Caco-2 (cell line): ENCODE measurements around the gene RNF144B. TPM values are rescaled to one million over a fixed set of nuclear protein-coding genes. Genes with fewer than 3 reads are reported as not detected.

Experiments used
- BruUV-seq: library from RNA; stranded (reverse); fragments of 400-500 nt; replicated peaks from 2 replicates; lab custom pipeline; 2021; lab: Mats Ljungman, UMichigan
- CTCF ChIA-PET: fragments of 300-600 bp; sonication (Branson Sonifier 250); formaldehyde crosslinking; loops from one replicate; lab custom pipeline; 2022; ENCODE audit warnings: antibody characterized with exemption; lab: Charles Lee
- POLR2A ChIA-PET: fragments of 300-600 bp; sonication (Branson Sonifier 250); formaldehyde crosslinking; loops from one replicate; lab custom pipeline; 2022; ENCODE audit warnings: antibody characterized with exemption; lab: Charles Lee
- DNase-seq, 2 experiments: peaks; one replicate each; pipeline versions ENCODE4 v3.0.0 to v3.0.0-alpha.2; 2020 to 2022
- H3K27me3 ChIP-seq: replicated peaks from 2 replicates; pipeline ENCODE4 v1.6.0; 2011; ENCODE audit warnings: low read length; ENCODE audit not compliant: control insufficient read depth, insufficient read depth
- H3K36me3 ChIP-seq: 2 replicates; pipeline ENCODE4 v1.5.1; 2011; ENCODE audit warnings: low read length; ENCODE audit not compliant: control insufficient read depth, insufficient read depth
- H3K4me1 ChIP-seq: fragments of 250-450 bp; sonication (Bioruptor Pico); 2 replicates; pipeline ENCODE4 v1.5.1; 2020; ENCODE audit warnings: mild to moderate bottlenecking
- H3K4me3 ChIP-seq: 2 replicates; pipeline ENCODE4 v1.5.1; 2011; ENCODE audit warnings: low read depth, mild to moderate bottlenecking, control low read depth, low read length
- H3K9me3 ChIP-seq: fragments of 250-450 bp; sonication (Bioruptor Pico); 2 replicates; pipeline ENCODE4 v1.5.1; 2020; ENCODE audit warnings: mild to moderate bottlenecking, moderate library complexity
- H3K27ac Mint-ChIP-seq: one replicate; pipeline ENCODE4 v1.8.0; 2022; ENCODE audit warnings: mixed read lengths; ENCODE audit not compliant: unreplicated experiment
- H3K27me3 Mint-ChIP-seq: one replicate; pipeline ENCODE4 v1.8.0; 2022; ENCODE audit warnings: mixed read lengths; ENCODE audit not compliant: insufficient read depth, unreplicated experiment
- H3K36me3 Mint-ChIP-seq: one replicate; pipeline ENCODE4 v1.8.0; 2022; ENCODE audit warnings: mild to moderate bottlenecking, mixed read lengths; ENCODE audit not compliant: insufficient read depth, unreplicated experiment
- H3K4me1 Mint-ChIP-seq: one replicate; pipeline ENCODE4 v1.8.0; 2022; ENCODE audit warnings: low read depth, mixed read lengths; ENCODE audit not compliant: unreplicated experiment
- H3K4me3 Mint-ChIP-seq: one replicate; pipeline ENCODE4 v1.8.0; 2022; ENCODE audit warnings: mild to moderate bottlenecking, moderate library complexity, mixed read lengths; ENCODE audit not compliant: unreplicated experiment
- H3K9me3 Mint-ChIP-seq: one replicate; pipeline ENCODE4 v1.8.0; 2022; ENCODE audit warnings: mixed read lengths; ENCODE audit not compliant: unreplicated experiment
- intact Hi-C: fragments of 100-400 bp; cut with micrococcal nuclease; formaldehyde crosslinking; loops from one replicate; pipeline ENCODE4 v1.10.0; 2022; ENCODE audit not compliant: unreplicated experiment
- total RNA-seq: library from RNA; stranded (reverse); gene quantifications from 2 replicates; pipeline ENCODE4 v1.2.3, GENCODE V29; 2022
- TF ChIP-seq, protein P1 (sequence below), 2 experiments: fragments of 200-600 bp in 1 of 2; IDR thresholded peaks; 1 replicate in 1 of 2; 2 replicates in 1 of 2; pipeline versions ENCODE4 v1.5.1 to v1.8.0; 2011 to 2022; ENCODE audit warnings: antibody characterized with exemption in 1 of 2, control low read depth in 1 of 2, inconsistent platforms in 1 of 2, low read depth in 1 of 2, low read length in 1 of 2, mild to moderate bottlenecking in 1 of 2, moderate library complexity in 1 of 2; ENCODE audit not compliant: insufficient read depth in 1 of 2, severe bottlenecking in 1 of 2, unreplicated experiment in 1 of 2

Gene RNF144B
- total RNA-seq, 1 experiment from 2014 or later, result 0.39 TPM

GRCh38 chr6:18513253-18513798 is 126.2 kb downstream of the RNF144B start:
- no TSS peak for BruUV-seq
- intact Hi-C loops, result no loop called here
- Mint-ChIP-seq H3K27ac (no peak overlapping the region), H3K9me3 (no peaks in the 10 kb centered on the region), H3K4me1 (no peaks in the 10 kb centered on the region), H3K27me3 (peaks cover 17% of the 10 kb centered on the region), H3K36me3 (no peaks in the 10 kb centered on the region), H3K4me3 (no peak overlapping the region)
- TF ChIP-seq, protein P1, sequence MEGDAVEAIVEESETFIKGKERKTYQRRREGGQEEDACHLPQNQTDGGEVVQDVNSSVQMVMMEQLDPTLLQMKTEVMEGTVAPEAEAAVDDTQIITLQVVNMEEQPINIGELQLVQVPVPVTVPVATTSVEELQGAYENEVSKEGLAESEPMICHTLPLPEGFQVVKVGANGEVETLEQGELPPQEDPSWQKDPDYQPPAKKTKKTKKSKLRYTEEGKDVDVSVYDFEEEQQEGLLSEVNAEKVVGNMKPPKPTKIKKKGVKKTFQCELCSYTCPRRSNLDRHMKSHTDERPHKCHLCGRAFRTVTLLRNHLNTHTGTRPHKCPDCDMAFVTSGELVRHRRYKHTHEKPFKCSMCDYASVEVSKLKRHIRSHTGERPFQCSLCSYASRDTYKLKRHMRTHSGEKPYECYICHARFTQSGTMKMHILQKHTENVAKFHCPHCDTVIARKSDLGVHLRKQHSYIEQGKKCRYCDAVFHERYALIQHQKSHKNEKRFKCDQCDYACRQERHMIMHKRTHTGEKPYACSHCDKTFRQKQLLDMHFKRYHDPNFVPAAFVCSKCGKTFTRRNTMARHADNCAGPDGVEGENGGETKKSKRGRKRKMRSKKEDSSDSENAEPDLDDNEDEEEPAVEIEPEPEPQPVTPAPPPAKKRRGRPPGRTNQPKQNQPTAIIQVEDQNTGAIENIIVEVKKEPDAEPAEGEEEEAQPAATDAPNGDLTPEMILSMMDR (IDR thresholded peaks at IDR 0.05; ENCODE audit: insufficient read depth in 1 of 2, low read depth in 1 of 2, low read length in 1 of 2, severe bottlenecking in 1 of 2, unreplicated experiment in 1 of 2), result no peak
- H3K27me3 ChIP-seq, result no peaks in the 10 kb centered on the region
- DNase-seq, result no peak
- no peaks in the 10 kb centered on the region for H3K9me3 ChIP-seq
- H3K4me1 ChIP-seq, result no peaks in the 10 kb centered on the region
- no peak overlapping the region for H3K4me3 ChIP-seq
- CTCF ChIA-PET, result interaction anchor here (0.8 kb wide), 1 partner anchor 120 kb away, joined by 3 read pairs; no protein-coding TSS in a partner anchor
- POLR2A ChIA-PET, result no interaction called here
- H3K36me3 ChIP-seq, result no peaks in the 10 kb centered on the region

- H3K36me3 ChIP-seq, result no peaks in the 10 kb centered on the region
- H3K4me1 Mint-ChIP-seq, result no peaks in the 10 kb centered on the region
- no peak overlapping the region for H3K4me3 ChIP-seq
- CTCF ChIA-PET, result no interaction called here
- intact Hi-C loops, result no loop called here
- TF ChIP-seq, protein P1 (IDR thresholded peaks at IDR 0.05; ENCODE audit: insufficient read depth in 1 of 2, low read depth in 1 of 2, low read length in 1 of 2, severe bottlenecking in 1 of 2, unreplicated experiment in 1 of 2), result no peak
- no peaks in the 10 kb centered on the region for H3K9me3 ChIP-seq
- DNase-seq, result no peak
- no peaks in the 10 kb centered on the region for H3K27me3 ChIP-seq
- H3K36me3 Mint-ChIP-seq, result no peaks in the 10 kb centered on the region
- H3K27ac Mint-ChIP-seq, result no peak overlapping the region
- POLR2A ChIA-PET, result no interaction called here
- no peaks in the 10 kb centered on the region for H3K9me3 Mint-ChIP-seq
- H3K27me3 Mint-ChIP-seq, result peaks cover 13% of the 10 kb centered on the region
- BruUV-seq, result no TSS peak
- H3K4me1 ChIP-seq, result no peaks in the 10 kb centered on the region
- no peak overlapping the region for H3K4me3 Mint-ChIP-seq
Observed at GRCh38 chr6:18514180-18514579, 127.0 kb downstream of the RNF144B start.

- POLR2A ChIA-PET, result no interaction called here
- no peak for DNase-seq
- Histone ChIP-seq H3K36me3 (no peaks in the 10 kb centered on the region), H3K9me3 (no peaks in the 10 kb centered on the region), H3K4me3 (no peak overlapping the region), H3K27me3 (no peaks in the 10 kb centered on the region), H3K4me1 (no peaks in the 10 kb centered on the region)
- CTCF ChIA-PET, result no interaction called here
- intact Hi-C loops, result no loop called here
- no TSS peak for BruUV-seq
- Mint-ChIP-seq H3K36me3 (no peaks in the 10 kb centered on the region), H3K27me3 (peaks cover 13% of the 10 kb centered on the region), H3K9me3 (no peaks in the 10 kb centered on the region), H3K27ac (no peak overlapping the region), H3K4me1 (no peaks in the 10 kb centered on the region), H3K4me3 (no peak overlapping the region)
- TF ChIP-seq, protein P1 (IDR thresholded peaks at IDR 0.05; ENCODE audit: insufficient read depth in 1 of 2, low read depth in 1 of 2, low read length in 1 of 2, severe bottlenecking in 1 of 2, unreplicated experiment in 1 of 2), result no peak
Observed at GRCh38 chr6:18515767-18516166, 128.6 kb downstream of the RNF144B start.

Other genes with a start within 250 kb of the RNF144B start
- gene TPMT, start 232.3 kb upstream of the RNF144B start, total RNA-seq, result 10.1 and 11.0 TPM in 2 replicates
- 9.5 and 10.6 TPM in 2 replicates for gene KDM1B, start 231.9 kb upstream of the RNF144B start, total RNA-seq
- gene DEK, start 122.8 kb upstream of the RNF144B start, total RNA-seq, result 170 and 171 TPM in 2 replicates